CD4-positive, alpha-beta T cell treated with Interleukin-12 subunit alpha and Interleukin-12 subunit beta, for 1 hour (primary cell): Measurements from ENCODE around the gene DLGAP4.
"Not testable (repeated sequence)": the region's sequence is repeated elsewhere in the genome, so short reads cannot be mapped to it uniquely, and the experiment has no call there.

Experiments used
- DNase-seq: peaks from one replicate; pipeline ENCODE4 v3.0.0-alpha.2; 2020

Gene DLGAP4

DNA sequence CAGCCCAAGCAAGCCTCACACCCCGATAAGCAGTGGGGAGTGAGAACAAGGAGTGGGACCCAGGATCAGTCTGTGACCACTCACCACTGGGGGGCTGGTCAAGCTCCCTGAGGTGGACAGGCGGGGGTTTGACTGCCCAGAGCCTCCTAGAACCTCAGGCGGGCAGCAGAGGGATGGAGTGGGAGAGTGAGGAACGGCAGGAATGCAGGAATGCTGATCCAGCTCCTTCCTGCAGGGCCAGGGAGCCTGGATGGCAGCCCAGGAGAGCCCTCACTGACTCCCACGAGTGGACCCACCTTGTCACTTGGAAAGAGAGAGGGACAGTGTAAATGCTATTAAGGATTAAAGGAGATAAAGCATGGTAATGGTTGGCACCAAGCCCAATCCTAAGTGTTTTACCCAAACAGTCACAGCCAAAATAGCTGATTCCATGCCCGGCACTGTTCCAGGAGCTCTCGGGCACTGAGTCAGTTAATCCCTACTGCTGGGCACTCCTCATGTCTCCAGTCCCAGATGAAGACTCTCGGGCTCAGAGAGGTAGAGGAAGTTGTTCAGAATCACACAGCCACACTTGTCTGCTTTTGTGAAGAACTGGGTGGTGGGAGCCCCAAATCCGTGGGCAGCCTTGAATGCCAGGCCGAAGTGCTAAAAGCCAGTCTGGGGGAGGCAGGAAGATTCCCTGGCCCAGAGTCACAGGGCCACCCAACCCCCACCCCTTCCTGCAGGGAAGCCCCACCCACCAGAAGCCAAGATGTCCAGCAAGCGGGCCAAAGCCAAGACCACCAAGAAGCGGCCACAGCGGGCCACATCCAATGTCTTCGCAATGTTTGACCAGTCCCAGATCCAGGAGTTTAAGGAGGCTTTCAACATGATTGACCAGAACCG is 238.2 kb downstream of the DLGAP4 start:
- DNase-seq, result no peak

DNA sequence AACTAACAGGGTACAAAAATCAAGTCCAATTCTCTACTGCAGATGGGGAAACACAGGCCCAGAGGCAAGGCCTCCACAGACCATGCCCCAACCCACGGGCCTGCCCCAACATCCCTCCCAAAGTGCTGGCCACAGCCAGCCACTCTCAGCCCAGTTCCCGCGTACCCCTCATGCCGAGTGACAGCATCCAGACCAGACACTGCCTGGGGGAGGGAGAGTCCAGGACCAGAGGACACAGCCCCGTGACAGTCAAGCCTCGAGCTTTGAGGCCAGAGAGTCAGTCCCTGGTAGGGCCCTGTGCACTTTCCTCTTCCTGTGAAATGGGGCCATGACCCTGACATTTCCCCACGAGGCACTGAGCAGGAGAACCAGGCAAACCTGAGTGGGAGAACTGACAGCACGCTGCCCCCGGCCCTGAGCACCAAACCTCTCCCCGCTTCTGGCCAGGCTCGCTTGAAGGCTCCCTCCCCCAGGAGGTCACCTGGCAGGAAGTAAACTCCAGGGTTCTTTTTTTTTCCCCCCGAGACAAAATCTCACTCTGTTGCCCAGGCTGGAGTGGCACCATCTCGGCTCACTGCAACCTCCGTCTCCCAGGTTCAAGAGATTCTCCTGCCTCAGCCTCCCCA is 240.1 kb downstream of the DLGAP4 start:
- no peak for DNase-seq

DNA sequence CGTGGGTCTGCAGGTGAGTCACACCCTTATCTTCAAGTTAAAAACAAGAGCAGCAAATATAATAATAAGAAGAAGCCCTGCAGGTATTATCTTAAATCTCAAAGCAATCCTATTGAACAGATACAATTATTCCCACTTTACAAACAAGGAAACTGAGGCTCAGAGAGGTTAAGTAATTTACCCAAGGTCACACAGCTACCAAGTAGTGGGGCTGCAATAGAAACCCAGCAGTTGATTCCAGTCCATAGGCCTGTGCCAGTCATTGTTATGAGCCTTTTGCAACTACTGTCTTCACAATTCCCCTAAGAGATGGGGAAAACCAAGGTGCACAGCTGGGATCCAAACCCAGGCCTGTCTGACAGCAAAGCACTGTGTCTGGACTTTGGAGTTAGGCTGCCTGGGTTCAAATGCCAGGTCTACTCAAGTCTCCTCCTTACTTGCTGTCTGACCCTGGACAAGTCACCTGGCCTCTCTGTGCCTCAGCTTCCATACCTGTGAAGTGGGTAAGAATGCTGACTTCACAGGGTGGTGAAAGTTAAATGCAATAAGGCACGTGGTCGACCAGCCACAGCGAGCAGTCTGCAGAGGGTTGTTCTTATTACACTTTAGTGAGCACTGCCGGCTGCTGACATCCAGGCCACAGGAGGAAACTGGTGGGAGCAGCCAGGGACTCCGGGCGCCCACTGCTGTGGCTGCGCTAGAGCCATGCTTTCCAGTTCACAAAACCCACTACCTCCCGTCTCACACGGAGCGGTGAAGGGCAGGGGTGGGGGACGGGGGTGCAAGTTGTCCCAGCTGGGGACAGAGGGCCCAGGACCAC is 241.3 kb downstream of the DLGAP4 start:
- DNase-seq, result no peak

DNA sequence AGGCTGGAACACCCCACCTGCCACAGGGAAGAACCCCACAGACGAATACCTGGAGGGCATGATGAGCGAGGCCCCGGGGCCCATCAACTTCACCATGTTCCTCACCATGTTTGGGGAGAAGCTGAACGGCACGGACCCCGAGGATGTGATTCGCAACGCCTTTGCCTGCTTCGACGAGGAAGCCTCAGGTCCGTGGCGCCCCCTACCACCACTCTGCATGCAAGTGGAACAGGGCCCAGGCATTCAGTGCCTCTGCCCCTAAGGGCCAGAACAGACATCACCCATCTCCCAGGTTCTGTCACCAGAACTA is 241.8 kb downstream of the DLGAP4 start:
- no peak for DNase-seq

DNA sequence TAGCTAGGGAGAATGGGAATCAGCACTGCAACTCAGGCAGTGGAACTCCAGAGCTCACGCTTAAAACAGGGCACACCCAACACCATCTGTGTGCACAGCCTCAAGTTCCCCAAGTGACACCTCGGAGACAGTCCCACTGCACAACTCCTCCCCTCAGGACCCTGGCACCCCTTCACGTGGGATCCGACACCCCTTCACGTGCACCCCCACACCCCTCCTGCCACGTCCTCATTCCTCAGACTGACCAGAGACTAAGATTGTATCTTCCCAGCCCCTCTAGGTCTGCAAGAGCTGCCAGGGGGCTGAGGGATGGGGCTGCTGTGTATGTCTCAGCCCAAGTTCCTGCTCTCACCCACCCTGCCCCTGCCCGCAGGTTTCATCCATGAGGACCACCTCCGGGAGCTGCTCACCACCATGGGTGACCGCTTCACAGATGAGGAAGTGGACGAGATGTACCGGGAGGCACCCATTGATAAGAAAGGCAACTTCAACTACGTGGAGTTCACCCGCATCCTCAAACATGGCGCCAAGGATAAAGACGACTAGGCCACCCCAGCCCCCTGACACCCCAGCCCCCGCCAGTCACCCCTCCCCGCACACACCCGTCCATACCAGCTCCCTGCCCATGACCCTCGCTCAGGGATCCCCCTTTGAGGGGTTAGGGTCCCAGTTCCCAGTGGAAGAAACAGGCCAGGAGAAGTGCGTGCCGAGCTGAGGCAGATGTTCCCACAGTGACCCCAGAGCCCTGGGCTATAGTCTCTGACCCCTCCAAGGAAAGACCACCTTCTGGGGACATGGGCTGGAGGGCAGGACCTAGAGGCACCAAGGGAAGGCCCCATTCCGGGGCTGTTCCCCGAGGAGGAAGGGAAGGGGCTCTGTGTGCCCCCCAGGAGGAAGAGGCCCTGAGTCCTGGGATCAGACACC is 242.8 kb downstream of the DLGAP4 start:
- no peak for DNase-seq

DNA sequence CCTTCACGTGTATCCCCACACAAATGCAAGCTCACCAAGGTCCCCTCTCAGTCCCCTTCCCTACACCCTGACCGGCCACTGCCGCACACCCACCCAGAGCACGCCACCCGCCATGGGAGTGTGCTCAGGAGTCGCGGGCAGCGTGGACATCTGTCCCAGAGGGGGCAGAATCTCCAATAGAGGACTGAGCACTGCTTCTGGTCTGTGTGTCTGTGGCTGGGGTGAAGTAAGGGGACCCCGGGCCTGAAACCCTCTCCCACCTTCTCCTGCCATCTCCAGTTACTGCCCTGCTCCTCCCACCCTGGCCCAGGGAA is 243.4 kb downstream of the DLGAP4 start:
- DNase-seq, result no peak

DNA sequence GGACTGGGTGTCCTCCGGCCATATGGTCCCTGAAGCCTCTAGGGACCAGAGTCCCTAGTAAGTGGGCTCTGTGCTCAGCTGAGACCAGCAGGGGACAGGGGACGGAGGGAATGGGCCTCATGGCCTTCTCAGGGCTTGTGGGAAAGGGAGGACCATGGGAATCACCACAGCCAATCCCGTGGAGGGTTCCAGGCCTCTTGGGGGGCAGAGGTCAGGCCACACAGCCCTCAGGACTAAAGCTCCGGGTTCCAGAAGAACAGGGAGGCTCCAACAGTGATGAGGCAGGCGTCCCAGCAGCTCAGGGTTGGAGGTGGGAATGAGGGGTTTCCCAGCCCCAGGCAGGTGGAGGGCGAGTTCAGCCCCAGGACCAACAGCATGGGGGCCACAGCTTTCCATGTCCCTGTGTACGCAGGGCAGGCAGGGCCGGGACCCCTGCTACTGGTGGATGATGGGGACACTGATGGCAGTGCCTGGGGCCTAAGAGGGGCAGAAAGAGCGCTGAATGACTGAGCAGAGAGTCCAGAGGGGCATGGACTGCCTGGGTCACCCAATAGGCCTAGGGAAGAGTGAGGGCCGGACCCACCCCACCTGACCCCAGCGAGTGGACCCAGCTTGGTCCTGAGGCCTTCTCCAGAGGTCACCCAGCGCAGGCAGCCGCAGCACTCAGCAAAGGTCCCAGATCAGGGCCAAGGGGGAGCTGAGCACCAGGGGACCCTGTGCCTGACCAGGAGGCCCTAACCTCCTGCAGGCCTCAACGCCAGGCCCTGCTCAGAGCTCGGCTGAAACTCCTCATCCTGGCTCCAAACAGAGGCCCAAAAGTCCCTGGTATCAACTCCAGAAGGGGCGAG is 244.0 kb downstream of the DLGAP4 start:
- no peak for DNase-seq

DNA sequence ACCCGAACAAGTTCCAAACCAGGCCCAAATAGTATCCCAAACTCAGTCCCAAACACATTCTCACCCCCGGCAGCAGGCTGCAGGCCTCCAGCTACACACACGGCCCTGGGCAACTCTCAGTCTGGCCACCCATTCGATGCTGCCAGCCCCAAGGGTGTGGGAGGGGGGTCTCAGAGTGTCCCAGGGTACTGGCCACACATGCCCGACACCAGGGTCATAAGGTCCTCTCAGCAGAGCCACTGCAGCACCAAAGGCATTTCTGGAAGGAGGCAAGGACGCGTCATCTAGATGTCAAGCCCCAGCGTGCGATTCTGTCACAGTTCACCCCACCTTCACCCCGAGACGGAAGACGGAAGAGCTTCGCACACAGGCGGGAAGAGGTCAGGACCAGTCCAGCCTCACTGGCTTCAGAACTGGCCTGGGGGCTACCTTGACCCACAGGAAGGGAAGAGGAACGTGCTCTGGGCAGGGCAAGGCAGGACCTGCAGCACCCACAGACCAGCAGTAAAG is 244.7 kb downstream of the DLGAP4 start:
- no peak for DNase-seq

DNA sequence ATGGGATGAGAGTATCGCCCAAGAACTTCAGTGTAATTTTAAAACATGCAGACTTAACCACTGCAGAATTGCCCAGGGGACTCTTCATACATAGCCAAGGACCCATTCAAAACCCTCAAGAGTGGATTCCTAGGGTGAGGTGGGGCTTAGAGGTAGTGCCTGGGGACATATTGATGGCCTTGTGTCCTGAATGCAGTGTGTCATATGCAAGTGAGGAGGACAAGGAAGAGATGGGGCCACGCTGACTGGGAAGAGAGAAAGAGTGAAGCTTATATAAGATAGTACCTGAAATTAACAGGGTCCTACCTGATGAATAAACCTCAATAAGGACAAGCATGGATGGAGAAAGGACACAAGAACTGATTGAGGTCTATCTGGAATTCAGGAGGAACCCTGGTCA is 249.1 kb downstream of the DLGAP4 start:
- no peak for DNase-seq

DNA sequence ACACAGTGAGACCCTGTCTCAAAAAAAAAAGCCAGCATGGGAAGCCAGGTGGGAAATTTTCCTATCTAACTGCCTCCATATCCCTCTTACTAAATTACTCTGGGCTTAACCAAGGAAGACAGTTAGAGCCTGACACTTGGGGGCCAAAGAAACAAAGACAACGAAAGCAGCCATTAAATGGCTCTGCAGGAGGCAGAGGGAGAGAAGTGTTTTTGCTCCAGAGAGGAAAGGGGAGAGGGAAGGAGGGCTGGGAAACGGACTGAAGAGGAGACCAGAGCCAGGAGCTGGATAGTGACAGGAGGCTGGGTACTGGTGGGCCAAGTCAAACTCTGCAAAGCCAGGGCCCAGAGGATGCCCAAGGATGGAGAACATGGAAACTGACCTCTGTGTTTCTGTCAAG is 256.6 kb downstream of the DLGAP4 start:
- no peak for DNase-seq

DNA sequence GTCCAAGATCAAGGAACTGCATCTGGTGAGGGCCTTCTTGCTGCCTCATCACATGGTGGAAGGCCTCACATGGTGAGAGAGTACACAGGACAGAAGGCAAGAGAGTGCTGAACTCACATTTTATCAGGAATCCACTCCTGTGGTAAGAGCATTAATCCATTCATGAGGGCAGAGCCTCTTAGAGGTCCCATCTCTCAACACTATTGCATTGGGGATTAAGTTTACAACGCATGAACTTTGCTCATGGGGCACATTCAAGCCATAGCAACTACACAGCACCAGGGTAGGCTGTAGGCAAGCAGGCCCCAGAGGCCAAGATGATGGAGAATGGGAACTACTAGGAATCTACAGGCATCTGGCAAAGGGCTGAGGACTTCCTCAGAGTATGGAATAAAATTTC is 257.2 kb downstream of the DLGAP4 start:
- no peak for DNase-seq

DNA sequence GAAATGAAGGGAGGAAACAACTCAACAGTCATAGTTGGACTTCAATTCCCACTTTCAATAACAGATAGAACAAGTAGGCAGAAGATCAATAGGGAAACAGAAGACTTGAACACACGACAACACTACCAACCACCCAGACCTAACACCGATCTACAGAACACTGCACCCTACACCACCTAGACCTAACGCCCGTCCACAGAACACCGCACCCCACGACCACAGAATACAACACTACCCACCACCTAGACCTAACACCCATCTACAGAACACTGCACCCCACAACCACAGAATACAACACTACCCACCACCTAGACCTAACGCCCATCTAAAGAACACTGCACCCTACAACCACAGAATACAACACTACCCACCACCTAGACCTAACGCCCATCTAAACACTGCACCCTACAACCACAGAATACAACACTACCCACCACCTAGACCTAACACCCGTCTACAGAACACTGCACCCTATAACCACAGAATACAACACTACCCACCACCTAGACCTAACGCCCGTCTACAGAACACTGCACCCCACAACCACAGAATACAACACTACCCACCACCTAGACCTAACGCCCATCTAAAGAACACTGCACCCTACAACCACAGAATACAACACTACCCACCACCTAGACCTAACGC is 258.1 kb downstream of the DLGAP4 start:
- not testable (repeated sequence) for DNase-seq

DNA sequence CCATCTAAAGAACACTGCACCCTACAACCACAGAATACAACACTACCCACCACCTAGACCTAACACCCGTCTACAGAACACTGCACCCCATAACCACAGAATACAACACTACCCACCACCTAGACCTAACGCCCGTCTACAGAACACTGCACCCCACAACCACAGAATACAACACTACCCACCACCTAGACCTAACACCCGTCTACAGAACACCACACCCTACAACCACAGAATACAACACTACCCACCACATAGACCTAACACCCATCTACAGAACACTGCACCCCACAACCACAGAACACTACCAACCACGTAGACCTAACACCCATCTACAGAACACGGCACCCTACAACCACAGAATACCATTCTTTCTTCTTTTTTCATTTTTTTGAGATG is 258.6 kb downstream of the DLGAP4 start:
- peak; percentile 45 for DNase-seq

DNA sequence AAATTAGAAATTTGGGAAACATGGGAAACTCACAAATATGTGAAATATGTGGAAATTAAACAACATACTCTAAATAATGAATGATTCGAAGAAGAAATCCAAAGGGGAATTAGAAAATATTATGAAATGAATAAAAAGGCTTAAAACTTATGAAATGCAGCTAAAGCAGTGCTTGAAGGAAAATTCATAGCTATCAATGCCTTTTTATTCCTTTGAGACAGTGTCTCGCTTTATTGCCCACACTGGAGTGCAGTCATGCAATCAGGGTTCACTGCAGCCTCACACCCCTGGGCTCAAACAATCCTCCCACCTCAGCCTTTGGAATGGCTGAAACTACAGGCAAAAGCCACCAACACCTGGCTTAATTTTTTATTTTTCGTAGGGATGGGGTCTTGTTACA is 259.4 kb downstream of the DLGAP4 start:
- no peak for DNase-seq

DNA sequence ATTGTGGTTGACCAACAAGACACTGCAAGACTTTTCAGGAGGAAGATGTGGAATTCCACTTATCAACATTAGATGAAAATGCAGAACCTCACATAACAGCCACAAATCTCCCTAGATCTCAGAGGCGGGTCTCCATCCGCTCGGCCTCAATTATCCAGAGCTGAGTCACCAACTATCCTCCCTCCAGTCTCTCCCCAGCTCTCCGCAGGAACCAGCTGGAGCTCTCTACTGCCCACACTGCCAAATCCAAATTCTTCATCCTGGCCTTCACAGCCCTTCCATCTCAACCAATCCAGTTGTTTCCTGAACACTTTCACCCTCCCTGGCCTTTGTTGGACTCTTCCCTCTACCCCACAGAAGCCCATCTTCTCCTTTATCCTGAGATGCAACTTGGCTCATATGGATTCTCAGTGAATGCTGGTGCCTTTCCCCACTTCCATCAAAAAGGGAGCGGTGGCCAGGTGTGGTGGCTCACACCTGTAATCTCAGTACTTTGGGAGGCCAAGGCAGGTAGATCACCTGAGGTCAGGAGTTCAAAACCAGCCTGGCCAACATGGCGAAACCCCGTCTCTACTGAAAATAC is 263.8 kb downstream of the DLGAP4 start:
- no peak for DNase-seq

DNA sequence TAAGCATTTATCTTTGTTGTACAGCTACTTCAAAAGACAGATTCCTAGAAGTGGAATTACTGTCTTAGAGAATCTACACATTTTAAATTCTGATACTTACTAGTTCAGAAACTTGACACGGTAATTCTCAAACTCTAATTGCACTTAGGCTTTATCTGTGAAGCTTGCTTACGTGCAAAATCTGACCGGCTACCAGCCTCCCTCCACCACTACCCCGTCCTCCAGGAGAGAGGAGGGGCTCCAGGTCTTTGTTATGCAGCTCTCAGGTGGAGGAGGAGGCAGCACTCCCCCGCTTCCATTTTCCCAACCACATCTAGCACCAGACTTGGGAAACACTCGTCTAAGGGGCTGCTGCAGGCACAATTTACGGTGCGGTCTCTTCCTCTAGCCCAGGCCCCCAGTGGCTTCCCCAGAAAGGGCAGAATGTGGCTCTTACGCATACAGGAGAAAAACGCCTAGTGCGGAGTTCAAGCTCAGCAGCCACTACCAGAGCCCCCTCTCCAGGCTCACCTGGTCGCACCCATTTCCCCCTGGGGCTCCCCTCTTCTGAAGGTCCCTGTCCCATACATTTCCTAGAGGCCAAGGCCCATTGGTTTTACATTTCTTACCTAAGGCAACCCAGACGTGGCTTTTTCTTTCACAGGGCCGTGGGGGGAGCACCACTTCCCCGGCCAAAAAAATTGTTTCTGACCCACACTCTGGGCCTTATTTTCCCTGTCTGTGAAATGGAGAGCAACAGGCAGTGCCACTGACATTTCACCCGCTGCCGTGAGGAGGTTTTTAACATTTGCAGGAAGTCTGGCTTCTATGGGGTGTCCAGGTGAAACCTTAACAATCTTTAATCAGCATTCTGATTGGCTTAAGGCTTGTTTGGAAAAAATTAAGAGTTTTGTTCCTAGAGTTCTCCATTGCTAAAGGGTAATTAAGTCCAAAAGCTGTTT is 265.7 kb downstream of the DLGAP4 start:
- no peak for DNase-seq

DNA sequence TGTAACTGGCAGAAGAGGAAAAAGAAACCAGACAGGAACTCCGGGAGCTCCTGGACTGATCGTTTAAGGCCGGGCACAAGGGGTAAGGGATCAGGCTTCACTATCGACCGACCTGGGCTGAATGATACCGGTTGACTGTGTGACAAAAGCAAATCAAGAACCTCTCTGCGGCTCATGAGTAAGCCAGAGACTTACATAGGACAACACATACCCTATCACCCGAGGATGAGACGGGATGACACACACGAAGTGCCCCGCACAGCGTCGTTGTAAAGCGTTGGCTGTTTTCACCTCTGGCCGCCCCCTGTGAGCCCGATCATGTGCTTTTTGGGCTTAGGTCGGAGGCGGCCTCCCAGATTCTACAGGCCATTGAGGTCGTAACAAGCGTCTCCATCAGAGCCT is 266.6 kb downstream of the DLGAP4 start:
- peak; percentile 69 for DNase-seq

DNA sequence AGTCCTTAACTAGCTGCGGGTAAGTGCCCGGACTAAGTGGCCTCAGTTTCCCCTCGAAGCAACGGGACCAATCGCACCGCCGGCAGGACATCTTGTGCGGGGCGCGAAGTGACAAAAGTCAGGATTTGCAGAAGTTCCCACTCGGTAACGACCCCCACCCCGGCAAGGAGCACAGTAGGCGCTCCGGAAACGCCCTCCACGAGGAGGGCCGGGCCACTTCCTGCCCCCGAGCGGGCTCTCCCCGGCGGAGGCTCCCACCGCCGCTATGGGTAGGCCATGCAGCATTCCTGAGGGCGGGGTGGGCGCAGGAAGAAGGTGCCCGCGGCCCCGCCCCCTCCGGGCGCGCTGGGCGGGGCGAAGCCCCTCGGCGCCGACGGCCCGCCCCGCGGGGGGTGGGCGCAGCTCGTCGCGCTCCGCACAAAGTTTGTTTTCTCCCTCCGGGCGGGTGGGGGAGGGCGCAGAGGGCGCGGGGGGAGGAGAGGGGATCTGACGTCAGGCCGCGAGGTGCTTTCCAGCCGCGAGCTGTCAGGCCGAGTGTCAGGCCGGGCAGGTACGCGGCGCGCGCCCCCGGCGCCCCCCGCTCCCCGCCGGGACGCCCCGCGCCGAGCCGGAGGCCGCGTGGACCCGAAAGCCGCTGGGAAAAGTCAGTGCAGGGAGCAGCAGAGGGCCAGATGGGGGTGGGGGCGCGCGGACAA is 267.1 kb downstream of the DLGAP4 start, which contains the start of gene TGIF2:
Gene TGIF2, plus strand, starts transcription at position 495 of the 695 bp plus-strand sequence. CDS start 5,178 bp downstream, outside the sequence.
- DNase-seq, result peak; percentile 94
